Caco-2 (cell line): ENCODE data around the gene KLK15. TPM values are rescaled to one million over a fixed set of nuclear protein-coding genes. Genes with fewer than 3 reads are reported as not detected.

Source experiments
- BruUV-seq: library from RNA; stranded (reverse); fragments of 400-500 nt; replicated peaks from 2 replicates; lab custom pipeline; 2021; lab: Mats Ljungman, UMichigan
- CTCF ChIA-PET: fragments of 300-600 bp; sonication (Branson Sonifier 250); formaldehyde crosslinking; loops from one replicate; lab custom pipeline; 2022; ENCODE audit warnings: antibody characterized with exemption; lab: Charles Lee
- POLR2A ChIA-PET: fragments of 300-600 bp; sonication (Branson Sonifier 250); formaldehyde crosslinking; loops from one replicate; lab custom pipeline; 2022; ENCODE audit warnings: antibody characterized with exemption; lab: Charles Lee
- DNase-seq, 2 experiments: peaks; one replicate each; pipeline versions ENCODE4 v3.0.0 to v3.0.0-alpha.2; 2020 to 2022
- H3K27me3 ChIP-seq: replicated peaks from 2 replicates; pipeline ENCODE4 v1.6.0; 2011; ENCODE audit warnings: low read length; ENCODE audit not compliant: control insufficient read depth, insufficient read depth
- H3K36me3 ChIP-seq: 2 replicates; pipeline ENCODE4 v1.5.1; 2011; ENCODE audit warnings: low read length; ENCODE audit not compliant: control insufficient read depth, insufficient read depth
- H3K4me1 ChIP-seq: fragments of 250-450 bp; sonication (Bioruptor Pico); 2 replicates; pipeline ENCODE4 v1.5.1; 2020; ENCODE audit warnings: mild to moderate bottlenecking
- H3K4me3 ChIP-seq: 2 replicates; pipeline ENCODE4 v1.5.1; 2011; ENCODE audit warnings: low read depth, mild to moderate bottlenecking, control low read depth, low read length
- H3K9me3 ChIP-seq: fragments of 250-450 bp; sonication (Bioruptor Pico); 2 replicates; pipeline ENCODE4 v1.5.1; 2020; ENCODE audit warnings: mild to moderate bottlenecking, moderate library complexity
- H3K27ac Mint-ChIP-seq: one replicate; pipeline ENCODE4 v1.8.0; 2022; ENCODE audit warnings: mixed read lengths; ENCODE audit not compliant: unreplicated experiment
- H3K27me3 Mint-ChIP-seq: one replicate; pipeline ENCODE4 v1.8.0; 2022; ENCODE audit warnings: mixed read lengths; ENCODE audit not compliant: insufficient read depth, unreplicated experiment
- H3K36me3 Mint-ChIP-seq: one replicate; pipeline ENCODE4 v1.8.0; 2022; ENCODE audit warnings: mild to moderate bottlenecking, mixed read lengths; ENCODE audit not compliant: insufficient read depth, unreplicated experiment
- H3K4me1 Mint-ChIP-seq: one replicate; pipeline ENCODE4 v1.8.0; 2022; ENCODE audit warnings: low read depth, mixed read lengths; ENCODE audit not compliant: unreplicated experiment
- H3K4me3 Mint-ChIP-seq: one replicate; pipeline ENCODE4 v1.8.0; 2022; ENCODE audit warnings: mild to moderate bottlenecking, moderate library complexity, mixed read lengths; ENCODE audit not compliant: unreplicated experiment
- H3K9me3 Mint-ChIP-seq: one replicate; pipeline ENCODE4 v1.8.0; 2022; ENCODE audit warnings: mixed read lengths; ENCODE audit not compliant: unreplicated experiment
- CTCF ChIP-seq, 2 experiments: fragments of 200-600 bp in 1 of 2; IDR thresholded peaks; 1 replicate in 1 of 2; 2 replicates in 1 of 2; pipeline versions ENCODE4 v1.5.1 to v1.8.0; 2011 to 2022; ENCODE audit warnings: antibody characterized with exemption in 1 of 2, control low read depth in 1 of 2, inconsistent platforms in 1 of 2, low read depth in 1 of 2, low read length in 1 of 2, mild to moderate bottlenecking in 1 of 2, moderate library complexity in 1 of 2; ENCODE audit not compliant: insufficient read depth in 1 of 2, severe bottlenecking in 1 of 2, unreplicated experiment in 1 of 2
- intact Hi-C: fragments of 100-400 bp; cut with micrococcal nuclease; formaldehyde crosslinking; loops from one replicate; pipeline ENCODE4 v1.10.0; 2022; ENCODE audit not compliant: unreplicated experiment
- total RNA-seq: library from RNA; stranded (reverse); gene quantifications from 2 replicates; pipeline ENCODE4 v1.2.3, GENCODE V29; 2022

The KLK15 gene
- total RNA-seq, 1 experiment from 2014 or later, result not detected

GRCh38 chr19:50819636-50820035 is 13.7 kb downstream of the KLK15 start:
- Mint-ChIP-seq H3K36me3 (peaks cover 5% of the 10 kb centered on the region), H3K27me3 (peaks cover 16% of the 10 kb centered on the region), H3K4me3 (no peak overlapping the region), H3K9me3 (peaks cover 3% of the 10 kb centered on the region), H3K4me1 (peaks cover 15% of the 10 kb centered on the region), H3K27ac (no peak overlapping the region)
- intact Hi-C loops, result no loop called here
- CTCF ChIA-PET, result interaction anchor here (0.6 kb wide), 1 partner anchor 12 kb away, joined by 3 read pairs; no protein-coding TSS in a partner anchor
- no TSS peak for BruUV-seq
- Histone ChIP-seq H3K36me3 (no peaks in the 10 kb centered on the region; the same call in 1 of the 2 replicates), H3K9me3 (no peaks in the 10 kb centered on the region), H3K4me1 (peaks cover 10% of the 10 kb centered on the region), H3K27me3 (peaks cover 2% of the 10 kb centered on the region; the same call in 1 of the 2 replicates), H3K4me3 (no peak overlapping the region)
- POLR2A ChIA-PET, result no interaction called here
- no peak for TF ChIP-seq CTCF (IDR thresholded peaks at IDR 0.05; ENCODE audit: insufficient read depth in 1 of 2, low read depth in 1 of 2, low read length in 1 of 2, severe bottlenecking in 1 of 2, unreplicated experiment in 1 of 2)
- DNase-seq, result no peak

GRCh38 chr19:50818859-50819472 is 14.4 kb downstream of the KLK15 start:
- Mint-ChIP-seq H3K9me3 (peaks cover 7% of the 10 kb centered on the region), H3K4me1 (peaks cover 15% of the 10 kb centered on the region), H3K36me3 (peaks cover 5% of the 10 kb centered on the region), H3K4me3 (peak overlapping the region; percentile 63), H3K27ac (no peak overlapping the region), H3K27me3 (peaks cover 20% of the 10 kb centered on the region)
- Histone ChIP-seq H3K4me1 (peaks cover 10% of the 10 kb centered on the region), H3K4me3 (no peak overlapping the region; the same call in 1 of the 2 replicates), H3K9me3 (no peaks in the 10 kb centered on the region), H3K36me3 (no peaks in the 10 kb centered on the region; the same call in 1 of the 2 replicates), H3K27me3 (peaks cover 2% of the 10 kb centered on the region; the same call in 1 of the 2 replicates)
- TF ChIP-seq CTCF (IDR thresholded peaks at IDR 0.05; ENCODE audit: insufficient read depth in 1 of 2, low read depth in 1 of 2, low read length in 1 of 2, severe bottlenecking in 1 of 2, unreplicated experiment in 1 of 2), result no peak
- ChIA-PET CTCF (interaction anchor here (0.6 kb wide), 1 partner anchor 308 kb away, joined by 3 read pairs; the partner anchor contains the start of gene JOSD2), POLR2A (no interaction called here)
- DNase-seq, result no peak
- intact Hi-C loops, result no loop called here
- no TSS peak for BruUV-seq

- no TSS peak for BruUV-seq
- Mint-ChIP-seq H3K4me3 (peak overlapping the region; percentile 63), H3K27ac (no peak overlapping the region), H3K4me1 (peaks cover 15% of the 10 kb centered on the region), H3K27me3 (peaks cover 20% of the 10 kb centered on the region), H3K9me3 (peaks cover 7% of the 10 kb centered on the region), H3K36me3 (peaks cover 5% of the 10 kb centered on the region)
- Histone ChIP-seq H3K27me3 (peaks cover 2% of the 10 kb centered on the region; the same call in 1 of the 2 replicates), H3K4me1 (peaks cover 5% of the 10 kb centered on the region), H3K9me3 (no peaks in the 10 kb centered on the region), H3K4me3 (peak overlapping the region; percentile 16), H3K36me3 (no peaks in the 10 kb centered on the region; the same call in 1 of the 2 replicates)
- DNase-seq, result peak; percentile 75 to 83
- intact Hi-C loops, result no loop called here
- no peak for TF ChIP-seq CTCF (IDR thresholded peaks at IDR 0.05; ENCODE audit: insufficient read depth in 1 of 2, low read depth in 1 of 2, low read length in 1 of 2, severe bottlenecking in 1 of 2, unreplicated experiment in 1 of 2)
- ChIA-PET POLR2A (no interaction called here), CTCF (interaction anchor here (0.6 kb wide), 1 partner anchor 307 kb away, joined by 3 read pairs; the partner anchor contains the start of gene JOSD2)
These were observed 15.2 kb downstream of the KLK15 start for GRCh38 chr19:50817941-50818858.
